Stimulated activated CD8-positive, alpha-beta memory T cell treated with anti-CD3 and anti-CD28 coated beads, Interleukin-4, amount 100 ng/mL, for 1 hour (primary cell): Measurements from ENCODE around the gene BMP10.

Experiments used
- DNase-seq, 2 donors: peaks; one replicate each; pipeline ENCODE4 v3.0.0-alpha.2; 2020; ENCODE audit warnings: low read depth in 2 of 2, low spot score in 1 of 2

The BMP10 gene

GRCh38 chr2:68854476-68854875, 16.7 kb downstream of the BMP10 start:
- no peak for DNase-seq

GRCh38 chr2:68853915-68854314, 17.3 kb downstream of the BMP10 start:
- no peak for DNase-seq

- DNase-seq, result no peak
Observed at GRCh38 chr2:68853035-68853434, 18.2 kb downstream of the BMP10 start.

- DNase-seq, result no peak
Observed at GRCh38 chr2:68850524-68850923, 20.7 kb downstream of the BMP10 start.

GRCh38 chr2:68849579-68850030, 21.6 kb downstream of the BMP10 start:
- no peak for DNase-seq

GRCh38 chr2:68847751-68848150, 23.4 kb downstream of the BMP10 start:
- no peak for DNase-seq

DNA sequence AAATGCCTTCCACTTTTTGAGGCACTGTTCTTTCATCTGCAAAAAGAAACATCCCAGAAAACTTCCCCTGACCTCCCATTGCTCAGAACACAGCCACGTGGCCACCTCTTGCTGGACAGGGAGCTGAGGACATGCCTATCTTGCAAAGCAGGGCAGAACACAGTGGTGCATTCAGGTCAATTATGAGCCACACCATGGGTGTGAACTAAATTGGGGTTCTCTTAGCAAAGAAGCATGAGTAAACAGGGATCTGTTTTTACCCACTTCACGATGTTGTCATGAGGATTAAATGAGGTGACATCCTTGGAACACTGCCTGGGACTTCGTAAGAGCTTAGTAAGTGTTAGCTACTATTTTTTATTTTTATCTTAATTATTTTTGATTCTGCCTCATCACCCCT, 25.1 kb downstream of the BMP10 start:
- no peak for DNase-seq

DNA sequence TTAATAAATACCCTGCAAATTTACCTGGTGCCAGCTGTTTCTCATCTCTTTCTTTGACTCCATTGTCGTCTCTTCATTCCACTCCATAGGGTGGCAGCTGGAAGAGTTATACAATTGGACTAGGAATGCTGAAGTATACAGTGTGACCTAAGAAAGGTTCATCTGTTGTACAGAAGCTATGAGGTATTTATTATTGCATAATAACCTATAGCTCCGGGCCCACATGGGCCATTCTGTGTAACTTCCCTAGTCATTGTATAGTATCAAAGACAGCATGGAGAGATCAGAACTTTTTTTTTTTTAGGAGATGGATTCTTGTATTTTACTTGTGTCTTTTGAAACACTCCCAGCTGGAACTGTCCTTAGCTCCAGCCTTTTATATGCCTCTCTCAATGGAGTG, 26.2 kb downstream of the BMP10 start:
- no peak for DNase-seq

GRCh38 chr2:68839260-68839833, 31.9 kb downstream of the BMP10 start:
- no peak for DNase-seq

DNA sequence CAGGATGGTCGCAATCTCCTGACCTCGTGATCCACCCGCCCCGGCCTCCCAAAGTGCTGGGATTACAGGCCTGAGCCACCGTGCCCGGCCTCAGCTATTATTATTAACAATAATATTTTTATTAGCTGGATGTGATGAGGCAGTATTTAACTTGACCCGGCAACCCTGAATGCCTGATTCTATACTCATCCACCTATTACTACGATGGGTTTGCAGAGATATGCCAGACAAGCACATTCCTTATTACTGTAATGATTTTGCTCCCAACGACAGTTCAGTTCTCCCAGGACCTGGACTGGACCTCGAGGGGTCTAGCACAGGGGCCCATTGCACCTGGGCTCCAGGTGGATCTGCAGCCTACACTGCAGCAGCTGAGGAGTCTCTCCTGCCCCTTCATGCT, 32.6 kb downstream of the BMP10 start:
- no peak for DNase-seq

GRCh38 chr2:68837861-68838341, 33.3 kb downstream of the BMP10 start:
- DNase-seq, result no peak

- peak; percentile 41 to 49 for DNase-seq
Observed at GRCh38 chr2:68837164-68837860, 33.9 kb downstream of the BMP10 start.

DNA sequence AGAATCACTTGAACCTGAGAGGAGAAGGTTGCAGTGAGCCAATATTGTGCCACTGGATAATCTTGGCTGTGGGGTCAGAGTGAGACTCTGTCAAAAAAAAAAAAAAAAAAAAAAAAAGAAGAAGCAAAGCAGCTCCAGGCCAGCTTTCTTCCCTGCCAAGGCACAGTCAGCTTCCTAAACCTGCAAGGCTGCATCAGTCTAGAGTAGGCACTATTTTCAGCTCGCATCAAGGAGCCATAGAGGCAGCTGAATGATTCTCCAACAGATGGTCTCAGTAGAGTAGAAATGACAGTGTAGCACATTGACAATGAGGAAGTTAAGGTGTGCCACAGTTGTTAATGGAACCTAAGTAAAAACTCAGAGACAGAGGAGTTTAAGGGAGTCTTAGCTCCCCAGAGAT, 35.6 kb downstream of the BMP10 start:
- DNase-seq, result no peak

GRCh38 chr2:68834737-68835376, 36.3 kb downstream of the BMP10 start:
- DNase-seq, result no peak

- DNase-seq, result no peak
Observed at GRCh38 chr2:68833162-68833561, 38.0 kb downstream of the BMP10 start.

GRCh38 chr2:68832233-68832869, 38.8 kb downstream of the BMP10 start:
- peak in 1 of 2 donors; percentile 9 for DNase-seq

DNA sequence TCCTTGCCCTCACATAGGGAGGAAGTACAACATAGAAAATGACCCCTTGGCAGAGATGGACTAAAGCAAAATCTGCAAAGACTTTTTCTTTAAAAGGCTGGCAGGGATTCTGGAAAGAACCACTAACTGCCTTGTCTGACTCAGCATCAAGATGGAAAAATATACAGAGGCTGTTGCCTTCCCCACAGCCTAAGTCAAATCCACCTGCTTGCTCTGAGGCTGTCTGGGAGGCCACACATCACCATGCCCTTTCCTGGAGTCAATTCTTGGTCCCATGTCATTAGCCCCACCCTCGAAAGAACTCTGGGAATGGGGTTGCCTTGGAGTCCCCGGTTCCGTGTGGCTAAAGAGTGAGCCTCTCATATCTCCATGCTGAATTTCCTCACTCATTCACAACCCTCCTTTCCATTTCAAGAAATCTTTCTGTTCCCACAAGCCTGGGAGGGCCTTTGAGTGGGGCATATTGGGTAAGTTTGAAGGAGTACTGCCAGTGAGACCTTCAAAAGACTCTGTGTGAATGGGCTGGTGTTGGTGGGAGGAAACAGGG, 39.4 kb downstream of the BMP10 start:
- no peak for DNase-seq

GRCh38 chr2:68829749-68830148, 41.4 kb downstream of the BMP10 start:
- DNase-seq, result no peak

DNA sequence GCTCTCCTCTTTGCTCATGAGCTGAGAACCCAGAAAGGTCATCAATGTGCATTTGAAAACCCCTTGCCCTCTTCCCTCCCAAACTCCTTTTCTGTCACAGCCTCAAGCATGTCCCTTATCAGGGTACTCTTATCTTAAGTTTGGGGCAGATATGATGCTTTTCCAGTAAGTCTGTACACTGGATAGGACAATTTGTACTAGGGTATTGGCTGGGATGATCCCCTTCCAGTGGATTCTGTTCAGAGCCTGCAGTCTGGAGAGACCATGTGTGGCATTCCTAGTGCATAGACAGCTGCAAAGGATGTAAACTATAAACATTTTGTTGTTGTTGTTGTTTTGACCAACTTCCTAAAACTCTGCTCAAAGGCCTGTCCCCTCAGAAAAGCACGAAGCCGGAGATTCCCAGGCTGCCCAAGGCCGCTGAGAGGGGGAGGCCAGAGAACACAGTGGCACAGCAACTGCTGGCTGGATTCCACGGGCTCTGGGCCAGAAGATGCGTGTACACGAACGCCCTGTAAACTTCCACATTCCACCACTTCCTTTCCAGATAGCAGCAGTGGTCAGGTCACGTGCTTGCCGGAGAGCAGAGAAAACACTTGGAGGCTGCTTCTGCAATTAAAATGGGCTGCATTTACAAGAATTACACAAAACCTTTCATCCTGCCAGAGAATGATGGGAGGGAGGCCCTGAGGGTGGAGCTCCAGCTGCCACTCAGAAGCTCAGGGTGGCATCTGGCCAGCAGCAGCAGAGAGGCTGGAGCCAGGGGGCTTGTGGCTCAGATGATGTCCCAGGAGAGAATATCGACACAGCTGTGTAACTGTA, 42.1 kb downstream of the BMP10 start:
- DNase-seq, result peak; percentile 22 to 41

- DNase-seq, result no peak
Observed at GRCh38 chr2:68827666-68828065, 43.5 kb downstream of the BMP10 start.

- no peak for DNase-seq
Observed at GRCh38 chr2:68825866-68826265, 45.3 kb downstream of the BMP10 start.
